IgD-negative memory B cell (primary cell): ENCODE results near the gene NCF4. TPM values are rescaled to one million over a fixed set of nuclear protein-coding genes. Genes with fewer than 3 reads are reported as not detected.

Experiments
- H3K27ac Mint-ChIP-seq, 3 donors: one replicate each; pipeline ENCODE4 v1.8.0; 2020 to 2022; ENCODE audit warnings: mild to moderate bottlenecking in 3 of 3, mixed read lengths in 3 of 3, moderate library complexity in 1 of 3
- H3K27me3 Mint-ChIP-seq: one replicate; pipeline ENCODE4 v1.8.0; 2021; ENCODE audit warnings: mixed read lengths
- H3K36me3 Mint-ChIP-seq: one replicate; pipeline ENCODE4 v1.8.0; 2020; ENCODE audit warnings: mild to moderate bottlenecking, mixed read lengths
- H3K4me1 Mint-ChIP-seq, 3 donors: one replicate each; pipeline ENCODE4 v1.8.0; 2020 to 2022; ENCODE audit warnings: mixed read lengths in 3 of 3, mild to moderate bottlenecking in 1 of 3
- H3K4me3 Mint-ChIP-seq, 4 donors: one replicate each; pipeline ENCODE4 v1.8.0; 2020 to 2022; ENCODE audit warnings: mild to moderate bottlenecking in 4 of 4, mixed read lengths in 4 of 4, moderate library complexity in 3 of 4
- H3K9me3 Mint-ChIP-seq, 3 donors: one replicate each; pipeline ENCODE4 v1.8.0; 2020 to 2021; ENCODE audit warnings: mixed read lengths in 3 of 3, mild to moderate bottlenecking in 1 of 3
- polyA plus RNA-seq: library from polyadenylated mRNA; unstranded; fragments of 300-500 nt; fragmentation: Illumina TruSeq; gene quantifications from one replicate; pipeline ENCODE4 v1.2.3, GENCODE V29; 2021

The NCF4 gene
- polyA plus RNA-seq, 1 donor from 2014 or later, result 121 TPM

GRCh38 chr22:36852056-36852973 lies 8.5 kb upstream of the NCF4 start:
- H3K4me1 Mint-ChIP-seq, result peaks cover 7 to 14% (median 9%) of the 10 kb centered on the region in 3 donors
- H3K9me3 Mint-ChIP-seq, result peaks cover 0 to 2% (median 0%) of the 10 kb centered on the region in 3 donors
- peak overlapping the region in 2 of 4 donors; percentile 42 to 43 for H3K4me3 Mint-ChIP-seq
- H3K27ac Mint-ChIP-seq, result no peak overlapping the region
- H3K27me3 Mint-ChIP-seq, result peaks cover 5% of the 10 kb centered on the region
- peaks cover 1% of the 10 kb centered on the region for H3K36me3 Mint-ChIP-seq

GRCh38 chr22:36853407-36854099 lies 7.3 kb upstream of the NCF4 start:
- Mint-ChIP-seq H3K27ac (peak overlapping the region in 2 of 3 donors; percentile 55 to 91), H3K4me1 (peaks cover 7 to 14% (median 9%) of the 10 kb centered on the region in 3 donors), H3K4me3 (peak overlapping the region in 2 of 4 donors; percentile 47 to 63), H3K36me3 (no peaks in the 10 kb centered on the region), H3K27me3 (peaks cover under 1% of the 10 kb centered on the region), H3K9me3 (peaks cover 0 to 2% (median 0%) of the 10 kb centered on the region in 3 donors)

GRCh38 chr22:36855478-36855877 lies 5.3 kb upstream of the NCF4 start:
- no peak overlapping the region for H3K27ac Mint-ChIP-seq
- no peaks in the 10 kb centered on the region for H3K36me3 Mint-ChIP-seq
- no peaks in the 10 kb centered on the region for H3K27me3 Mint-ChIP-seq
- H3K9me3 Mint-ChIP-seq, result peaks cover 0 to 2% (median 0%) of the 10 kb centered on the region in 3 donors
- no peak overlapping the region for H3K4me3 Mint-ChIP-seq
- peaks cover 20 to 24% (median 21%) of the 10 kb centered on the region in 3 donors for H3K4me1 Mint-ChIP-seq

GRCh38 chr22:36856121-36856791 lies 4.5 kb upstream of the NCF4 start:
- Mint-ChIP-seq H3K27me3 (no peaks in the 10 kb centered on the region), H3K9me3 (peaks cover 0 to under 1% (median 0%) of the 10 kb centered on the region in 3 donors), H3K36me3 (no peaks in the 10 kb centered on the region), H3K4me3 (peak overlapping the region in 1 of 4 donors; percentile 19), H3K4me1 (peaks cover 25 to 28% (median 26%) of the 10 kb centered on the region in 3 donors), H3K27ac (peak overlapping the region; percentile 40 to 96 (median 69))

- Mint-ChIP-seq H3K9me3 (no peaks in the 10 kb centered on the region), H3K36me3 (no peaks in the 10 kb centered on the region), H3K27ac (peak overlapping the region; percentile 40 to 96 (median 69)), H3K4me3 (peak overlapping the region in 1 of 4 donors; percentile 19), H3K27me3 (no peaks in the 10 kb centered on the region), H3K4me1 (peaks cover 29 to 31% (median 30%) of the 10 kb centered on the region in 3 donors)
Measured at GRCh38 chr22:36856792-36857135, 4.0 kb upstream of the NCF4 start.

- peaks cover 40 to 42% (median 41%) of the 10 kb centered on the region in 3 donors for H3K4me1 Mint-ChIP-seq
- H3K4me3 Mint-ChIP-seq, result no peak overlapping the region
- peak overlapping the region in 1 of 3 donors; percentile 17 for H3K27ac Mint-ChIP-seq
- H3K36me3 Mint-ChIP-seq, result no peaks in the 10 kb centered on the region
- H3K27me3 Mint-ChIP-seq, result no peaks in the 10 kb centered on the region
- no peaks in the 10 kb centered on the region for H3K9me3 Mint-ChIP-seq
Measured at GRCh38 chr22:36858156-36858555, 2.6 kb upstream of the NCF4 start.

- H3K4me1 Mint-ChIP-seq, result peaks cover 38 to 41% (median 40%) of the 10 kb centered on the region in 3 donors
- H3K4me3 Mint-ChIP-seq, result peak overlapping the region in 1 of 4 donors; percentile 0
- no peaks in the 10 kb centered on the region for H3K9me3 Mint-ChIP-seq
- H3K27ac Mint-ChIP-seq, result peak overlapping the region in 2 of 3 donors; percentile 7 to 96
- no peaks in the 10 kb centered on the region for H3K27me3 Mint-ChIP-seq
- H3K36me3 Mint-ChIP-seq, result no peaks in the 10 kb centered on the region
Measured at GRCh38 chr22:36858966-36859365, 1.8 kb upstream of the NCF4 start.

- H3K4me1 Mint-ChIP-seq, result peaks cover 40 to 44% (median 40%) of the 10 kb centered on the region in 3 donors
- H3K27me3 Mint-ChIP-seq, result no peaks in the 10 kb centered on the region
- peak overlapping the region; percentile 85 to 96 (median 93) for H3K27ac Mint-ChIP-seq
- H3K36me3 Mint-ChIP-seq, result peaks cover 3% of the 10 kb centered on the region
- no peaks in the 10 kb centered on the region for H3K9me3 Mint-ChIP-seq
- H3K4me3 Mint-ChIP-seq, result peak overlapping the region in 3 of 4 donors; percentile 12 to 86 (median 81)
Measured at GRCh38 chr22:36860017-36860416, 789 bp upstream of the NCF4 start.

GRCh38 chr22:36860438-36860820 lies 377 bp upstream of the NCF4 start:
- Mint-ChIP-seq H3K4me1 (peaks cover 40 to 44% (median 40%) of the 10 kb centered on the region in 3 donors), H3K36me3 (peaks cover 5% of the 10 kb centered on the region), H3K4me3 (peak overlapping the region; percentile 81 to 92 (median 87)), H3K27me3 (no peaks in the 10 kb centered on the region), H3K9me3 (no peaks in the 10 kb centered on the region), H3K27ac (peak overlapping the region; percentile 85 to 96 (median 93))

GRCh38 chr22:36862251-36863242 lies 1.7 kb downstream of the NCF4 start:
- Mint-ChIP-seq H3K9me3 (no peaks in the 10 kb centered on the region), H3K36me3 (peaks cover 5% of the 10 kb centered on the region), H3K4me1 (peaks cover 35 to 38% (median 37%) of the 10 kb centered on the region in 3 donors), H3K27me3 (no peaks in the 10 kb centered on the region), H3K4me3 (peak overlapping the region; percentile 81 to 92 (median 88)), H3K27ac (peak overlapping the region; percentile 85 to 96 (median 93))

GRCh38 chr22:36863281-36863680 lies 2.5 kb downstream of the NCF4 start:
- H3K4me1 Mint-ChIP-seq, result peaks cover 35 to 38% (median 37%) of the 10 kb centered on the region in 3 donors
- peaks cover 5% of the 10 kb centered on the region for H3K36me3 Mint-ChIP-seq
- peak overlapping the region; percentile 60 to 96 (median 85) for H3K27ac Mint-ChIP-seq
- no peaks in the 10 kb centered on the region for H3K27me3 Mint-ChIP-seq
- peak overlapping the region; percentile 81 to 91 (median 88) for H3K4me3 Mint-ChIP-seq
- no peaks in the 10 kb centered on the region for H3K9me3 Mint-ChIP-seq

- Mint-ChIP-seq H3K9me3 (no peaks in the 10 kb centered on the region), H3K27ac (peak overlapping the region in 2 of 3 donors; percentile 16 to 77), H3K36me3 (peaks cover 5% of the 10 kb centered on the region), H3K4me1 (peaks cover 33 to 38% (median 34%) of the 10 kb centered on the region in 3 donors), H3K4me3 (no peak overlapping the region), H3K27me3 (no peaks in the 10 kb centered on the region)
Measured at GRCh38 chr22:36863979-36864378, 3.2 kb downstream of the NCF4 start.

- H3K4me3 Mint-ChIP-seq, result peak overlapping the region in 1 of 4 donors; percentile 76
- H3K27ac Mint-ChIP-seq, result peak overlapping the region in 1 of 3 donors; percentile 16
- peaks cover 29 to 38% (median 31%) of the 10 kb centered on the region in 3 donors for H3K4me1 Mint-ChIP-seq
- no peaks in the 10 kb centered on the region for H3K9me3 Mint-ChIP-seq
- no peaks in the 10 kb centered on the region for H3K27me3 Mint-ChIP-seq
- H3K36me3 Mint-ChIP-seq, result peaks cover 5% of the 10 kb centered on the region
Measured at GRCh38 chr22:36864454-36865215, 3.8 kb downstream of the NCF4 start.
